Psoas muscle (tissue), 8 donors: Measurements from ENCODE around the gene ETFBKMT. TPM values are rescaled to one million over a fixed set of nuclear protein-coding genes. Genes with fewer than 3 reads are reported as not detected.

Experiments used
- ATAC-seq, 4 donors: fragments of 200-7000 bp; cut with Tn5 transposase; one replicate each; pipeline ENCODE4 v1.9.1; 2020; ENCODE audit warnings: moderate library complexity in 3 of 4, mild to moderate bottlenecking in 2 of 4
- DNase-seq, 2 donors: peaks; one replicate each; pipeline ENCODE4 v3.0.0-alpha.2; 2020
- H3K27ac ChIP-seq: fragments of 200-600 bp; one replicate; pipeline ENCODE4 v1.8.0; 2022
- H3K27me3 ChIP-seq, 3 donors: fragments of 200-600 bp in 1 of 3; one replicate each; pipeline versions ENCODE4 v1.6.1 to v1.8.0; 2013 to 2022; ENCODE audit warnings: low read length in 2 of 3, mild to moderate bottlenecking in 2 of 3, moderate library complexity in 1 of 3; ENCODE audit not compliant: insufficient read depth in 3 of 3
- H3K36me3 ChIP-seq, 2 donors: fragments of 200-600 bp in 1 of 2; one replicate each; pipeline versions ENCODE4 v1.6.1 to v1.8.0; 2013 to 2022; ENCODE audit warnings: low read depth in 1 of 2, mild to moderate bottlenecking in 1 of 2, moderate library complexity in 1 of 2; ENCODE audit not compliant: insufficient read depth in 1 of 2
- H3K4me1 ChIP-seq: fragments of 200-600 bp; one replicate; pipeline ENCODE4 v1.8.0; 2022
- H3K4me3 ChIP-seq: fragments of 200-600 bp; one replicate; pipeline ENCODE4 v1.8.0; 2022; ENCODE audit warnings: mild to moderate bottlenecking
- H3K9me3 ChIP-seq: fragments of 200-600 bp; one replicate; pipeline ENCODE4 v1.8.0; 2022
- WGBS, 3 donors: extraction: QIAGEN DNeasy Blood & Tissue Kit; methylation state at CpG; one replicate each; pipeline versions ENCODE4 v1.1.6 to v1.1.7; 2013; 5-methylcytosine and 5-hydroxymethylcytosine counted together
- intact Hi-C, 2 donors: fragments of 100-400 bp; cut with DNase I; formaldehyde crosslinking; loops; one replicate each; pipeline versions ENCODE4 v1.11.0 to v1.14.2; 2022
- polyA plus RNA-seq, 3 donors: library from polyadenylated mRNA; stranded (reverse); fragments of 200-250 nt; gene quantifications; one replicate each; pipeline ENCODE4 v1.2.3, GENCODE V29; 2013
- total RNA-seq, 4 donors: library from RNA; stranded (reverse); fragmentation: NEBNext Ultra II Directional in 2 of 4; extraction: Animal tissue kit (Norgen Biotek cat#: 25700) in 2 of 4; gene quantifications; one replicate each; pipeline versions ENCODE4 v1.2.1 to v1.2.4, GENCODE V29; 2021 to 2023
- TF ChIP-seq, protein P1 (sequence below): fragments of 200-600 bp; IDR thresholded peaks from one replicate; pipeline ENCODE4 v1.8.0; 2022; ENCODE audit warnings: antibody characterized with exemption
- donor health status: healthy with polysubstance abuse.
- donor health status: DM: no; HTN: no; CAD: no; lungs with moderate emphysema.
- donor health status: Bipolar disorder and iron deficiency.
- donor health status: healthy.
- donor health status: DM: yes; HTN: yes; CAD: no.
- donor health status: DM: no; HTN: no; CAD: no.
- donor health status: DM: no; HTN: no; CAD: no.
- donor health status: DM: yes; HTN: yes; CAD: no.

Gene ETFBKMT
- total and polyA plus RNA-seq, 7 donors, result 2.4 to 10.8 (median 5.2) TPM

DNA sequence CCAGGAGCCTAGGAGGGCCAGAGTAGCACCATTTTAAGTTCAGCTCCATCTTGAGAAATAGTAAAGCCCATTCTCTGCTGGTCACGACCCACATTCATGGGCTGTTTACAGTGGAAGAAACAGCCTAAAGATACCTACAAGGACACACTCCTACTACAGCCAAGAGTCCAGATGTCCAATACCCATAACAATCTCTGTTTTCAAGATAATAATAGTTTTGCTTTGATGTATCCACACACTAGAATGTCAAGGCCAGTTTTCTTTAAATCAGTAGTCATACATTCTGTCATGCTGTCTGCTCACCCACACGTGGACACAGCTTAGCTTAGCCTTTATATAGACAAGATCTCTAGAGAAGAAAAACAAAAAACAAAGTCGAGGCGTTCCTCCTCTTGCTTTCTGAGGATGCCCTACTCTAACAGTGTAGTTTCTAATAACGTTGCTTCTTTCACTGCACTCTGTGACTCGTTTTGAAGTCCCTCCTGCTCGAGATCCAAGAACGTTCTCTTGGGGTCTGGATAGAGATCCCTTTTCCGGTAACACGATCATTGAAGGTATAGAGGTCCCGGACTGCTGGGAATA, 17.9 kb upstream of the ETFBKMT start:
- DNase-seq (no peak), ATAC-seq (no peak)
- Histone ChIP-seq H3K4me3 (no peak overlapping the region), H3K27ac (no peak overlapping the region), H3K27me3 (no peaks in the 10 kb centered on the region), H3K4me1 (no peaks in the 10 kb centered on the region), H3K36me3 (no peaks in the 10 kb centered on the region), H3K9me3 (no peaks in the 10 kb centered on the region)
- TF ChIP-seq, protein P1, sequence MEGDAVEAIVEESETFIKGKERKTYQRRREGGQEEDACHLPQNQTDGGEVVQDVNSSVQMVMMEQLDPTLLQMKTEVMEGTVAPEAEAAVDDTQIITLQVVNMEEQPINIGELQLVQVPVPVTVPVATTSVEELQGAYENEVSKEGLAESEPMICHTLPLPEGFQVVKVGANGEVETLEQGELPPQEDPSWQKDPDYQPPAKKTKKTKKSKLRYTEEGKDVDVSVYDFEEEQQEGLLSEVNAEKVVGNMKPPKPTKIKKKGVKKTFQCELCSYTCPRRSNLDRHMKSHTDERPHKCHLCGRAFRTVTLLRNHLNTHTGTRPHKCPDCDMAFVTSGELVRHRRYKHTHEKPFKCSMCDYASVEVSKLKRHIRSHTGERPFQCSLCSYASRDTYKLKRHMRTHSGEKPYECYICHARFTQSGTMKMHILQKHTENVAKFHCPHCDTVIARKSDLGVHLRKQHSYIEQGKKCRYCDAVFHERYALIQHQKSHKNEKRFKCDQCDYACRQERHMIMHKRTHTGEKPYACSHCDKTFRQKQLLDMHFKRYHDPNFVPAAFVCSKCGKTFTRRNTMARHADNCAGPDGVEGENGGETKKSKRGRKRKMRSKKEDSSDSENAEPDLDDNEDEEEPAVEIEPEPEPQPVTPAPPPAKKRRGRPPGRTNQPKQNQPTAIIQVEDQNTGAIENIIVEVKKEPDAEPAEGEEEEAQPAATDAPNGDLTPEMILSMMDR, result no peak
- intact Hi-C loops, result no loop called here
- 46 to 54% (median 48%) methylated on average over 11 of the region's 11 CpGs for WGBS, 3 donors

DNA sequence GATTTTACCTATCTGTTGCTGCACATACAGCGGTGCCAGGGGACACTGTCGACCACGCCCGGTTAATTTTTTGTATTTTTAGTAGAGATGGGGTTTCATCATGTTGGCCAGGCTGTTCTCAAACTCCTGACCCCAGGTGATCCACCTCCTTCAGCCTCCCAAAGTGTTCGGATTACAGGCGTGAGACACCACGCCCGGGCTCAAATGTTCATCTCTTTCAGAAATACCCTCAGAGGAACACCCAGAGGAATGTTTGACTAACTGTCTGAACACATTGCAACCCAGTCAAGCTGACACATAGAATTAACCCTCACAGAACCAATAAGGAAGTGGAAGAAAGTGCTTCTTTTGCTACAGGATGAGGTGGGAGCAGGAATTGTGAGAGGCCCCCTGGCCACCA, 15.0 kb upstream of the ETFBKMT start:
- ATAC-seq, result no peak
- no peaks in the 10 kb centered on the region for H3K4me1 ChIP-seq
- no peaks in the 10 kb centered on the region for H3K9me3 ChIP-seq
- 65 to 74% (median 70%) methylated on average over 8 of the region's 8 CpGs for WGBS, 3 donors
- TF ChIP-seq, protein P1, result no peak
- no peak overlapping the region for H3K27ac ChIP-seq
- no peak for DNase-seq
- H3K4me3 ChIP-seq, result no peak overlapping the region
- intact Hi-C loops, result no loop called here
- no peaks in the 10 kb centered on the region for H3K27me3 ChIP-seq
- no peaks in the 10 kb centered on the region for H3K36me3 ChIP-seq

DNA sequence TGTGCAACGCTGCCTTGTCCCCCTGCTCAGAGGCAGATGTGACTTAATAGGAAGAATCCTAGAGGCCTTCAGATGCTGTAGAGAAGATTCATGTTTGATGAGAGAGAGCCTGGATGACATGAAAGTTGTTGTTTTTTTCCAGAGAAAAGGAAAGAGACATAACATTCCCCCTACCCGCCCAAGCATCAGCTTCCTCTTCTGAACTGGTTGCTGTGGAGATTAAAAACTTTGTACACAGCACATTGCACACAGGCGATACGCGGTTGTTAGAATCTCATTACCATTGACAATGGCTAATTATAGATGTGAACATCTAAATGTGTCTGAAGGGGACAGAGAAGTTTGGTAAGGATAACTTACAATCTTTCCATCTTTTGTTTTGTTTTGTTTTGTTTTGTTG, 13.6 kb upstream of the ETFBKMT start:
- Histone ChIP-seq H3K4me3 (no peak overlapping the region), H3K4me1 (no peaks in the 10 kb centered on the region), H3K36me3 (no peaks in the 10 kb centered on the region), H3K9me3 (no peaks in the 10 kb centered on the region), H3K27me3 (no peaks in the 10 kb centered on the region), H3K27ac (no peak overlapping the region)
- TF ChIP-seq, protein P1, result no peak
- 52 to 69% (median 54%) methylated on average over 5 of the region's 5 CpGs for WGBS, 3 donors
- intact Hi-C loops, result no loop called here
- no peak for DNase-seq
- ATAC-seq, result no peak

DNA sequence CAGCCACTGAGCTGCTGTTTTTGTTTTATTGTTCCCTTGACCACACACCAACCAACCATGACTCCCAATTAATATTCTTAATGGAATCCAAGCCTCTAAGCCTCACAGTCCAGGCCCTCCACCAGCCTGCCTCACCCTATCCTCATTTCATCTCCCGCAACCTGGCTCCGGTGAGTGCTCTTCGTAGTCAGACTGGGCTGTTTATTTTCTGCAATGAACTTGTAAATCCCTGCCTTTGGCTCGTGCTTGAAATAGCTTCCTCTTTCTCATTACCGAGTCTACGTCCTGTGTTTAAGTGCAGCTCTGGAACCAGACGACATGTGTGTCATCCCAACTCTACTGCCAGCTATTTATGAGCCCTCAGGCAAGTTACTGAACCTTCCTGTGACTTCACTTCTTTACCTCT, 12.4 kb upstream of the ETFBKMT start:
- WGBS, 3 donors, result 38 to 41% (median 38%) methylated on average over 7 of the region's 7 CpGs

More for the DNA sequence above, 12.4 kb upstream of the ETFBKMT start:
- ATAC-seq (no peak), DNase-seq (no peak)
- no peak overlapping the region for H3K27ac ChIP-seq
- no peaks in the 10 kb centered on the region for H3K4me1 ChIP-seq
- no peaks in the 10 kb centered on the region for H3K36me3 ChIP-seq
- intact Hi-C loops, result no loop called here
- H3K4me3 ChIP-seq, result no peak overlapping the region
- no peaks in the 10 kb centered on the region for H3K9me3 ChIP-seq
- TF ChIP-seq, protein P1, result no peak
- no peaks in the 10 kb centered on the region for H3K27me3 ChIP-seq
